ENCODE results near the gene LZTR1. TPM values are rescaled to one million over a fixed set of nuclear protein-coding genes. Genes with fewer than 3 reads are reported as not detected.
"Not testable (repeated sequence)": the region's sequence is repeated elsewhere in the genome, so short reads cannot be mapped to it uniquely, and the experiment has no call there.

LZTR1 gene
- total and polyA plus RNA-seq, 9 donors = 28.2 to 73.4 (median 50.0) TPM

GRCh38 chr22:20968281-20968977 lies 13.7 kb upstream of the LZTR1 start:
- H3K27ac ChIP-seq = no peak overlapping the region
- H3K27me3 ChIP-seq = no peaks in the 10 kb centered on the region
- WGBS, 3 donors = 92 to 99% (median 93%) methylated on average over 7 of the region's 7 CpGs
- DNase-seq = no peak
- TF ChIP-seq EP300 (IDR thresholded peaks at IDR 0.05) (no peak), CTCF (IDR thresholded peaks at IDR 0.05) (no peak), POLR2A (IDR thresholded peaks at IDR 0.05) (no peak)
- H3K36me3 ChIP-seq = no peaks in the 10 kb centered on the region
- no peaks in the 10 kb centered on the region for H3K9me3 ChIP-seq
- no peaks in the 10 kb centered on the region for H3K4me1 ChIP-seq (ENCODE audit: insufficient read depth)
- H3K4me3 ChIP-seq = no peak overlapping the region
- intact Hi-C loops (cut with DNase I) = no loop called here

- Histone ChIP-seq H3K9me3 (no peaks in the 10 kb centered on the region), H3K27ac (no peak overlapping the region), H3K36me3 (no peaks in the 10 kb centered on the region), H3K27me3 (no peaks in the 10 kb centered on the region), H3K4me1 (ENCODE audit: insufficient read depth) (no peaks in the 10 kb centered on the region), H3K4me3 (no peak overlapping the region)
- DNase-seq = no peak
- TF ChIP-seq POLR2A (IDR thresholded peaks at IDR 0.05) (no peak), CTCF (IDR thresholded peaks at IDR 0.05) (no peak), EP300 (IDR thresholded peaks at IDR 0.05) (no peak)
- WGBS, 3 donors = 53 to 56% (median 54%) methylated on average over 4 of the region's 4 CpGs
- intact Hi-C loops (cut with DNase I) = no loop called here
Observed at GRCh38 chr22:20970939-20971657, 11.0 kb upstream of the LZTR1 start.

- intact Hi-C loops (cut with DNase I); DNase-seq; H3K27me3 ChIP-seq; H3K9me3 ChIP-seq; H3K4me1 ChIP-seq (ENCODE audit: insufficient read depth); H3K36me3 ChIP-seq; H3K27ac ChIP-seq; H3K4me3 ChIP-seq: not testable (repeated sequence)
- 88 to 92% (median 89%) methylated on average over 11 of the region's 11 CpGs for WGBS, 3 donors
Observed at GRCh38 chr22:20972014-20972694, 9.9 kb upstream of the LZTR1 start.

- Histone ChIP-seq H3K4me3 (no peak overlapping the region), H3K36me3 (no peaks in the 10 kb centered on the region), H3K4me1 (ENCODE audit: insufficient read depth) (no peaks in the 10 kb centered on the region), H3K27me3 (no peaks in the 10 kb centered on the region), H3K27ac (no peak overlapping the region), H3K9me3 (no peaks in the 10 kb centered on the region)
- no peak for TF ChIP-seq POLR2A (IDR thresholded peaks at IDR 0.05)
- TF ChIP-seq EP300 (IDR thresholded peaks at IDR 0.05) = no peak
- intact Hi-C loops (cut with DNase I) = no loop called here
- no peak for DNase-seq
- 62 to 70% (median 66%) methylated on average over 19 to 21 of the region's 21 CpGs for WGBS, 3 donors
Observed at GRCh38 chr22:20972933-20973577, 9.0 kb upstream of the LZTR1 start.

GRCh38 chr22:20973634-20974286 lies 8.3 kb upstream of the LZTR1 start:
- H3K27ac ChIP-seq = no peak overlapping the region
- 44 to 49% (median 45%) methylated on average over 21 of the region's 21 CpGs for WGBS, 3 donors
- intact Hi-C loops (cut with DNase I) = no loop called here

More at GRCh38 chr22:20973634-20974286, 8.3 kb upstream of the LZTR1 start:
- Histone ChIP-seq H3K9me3 (no peaks in the 10 kb centered on the region), H3K36me3 (no peaks in the 10 kb centered on the region), H3K27me3 (no peaks in the 10 kb centered on the region), H3K4me3 (no peak overlapping the region), H3K4me1 (ENCODE audit: insufficient read depth) (no peaks in the 10 kb centered on the region)
- peak in 1 of 5 donors; percentile 33 for DNase-seq
- TF ChIP-seq CTCF (IDR thresholded peaks at IDR 0.05) (no peak), EP300 (IDR thresholded peaks at IDR 0.05) (no peak), POLR2A (IDR thresholded peaks at IDR 0.05) (no peak)
